ENCODE data around the gene TMEM240. TPM values are rescaled to one million over a fixed set of nuclear protein-coding genes. Genes with fewer than 3 reads are reported as not detected.
"Not testable (repeated sequence)": the region's sequence is repeated elsewhere in the genome, so short reads cannot be mapped to it uniquely, and the experiment has no call there.

TMEM240 gene
- total and polyA plus RNA-seq, 4 donors: 1.1 to 15.1 (median 7.0) TPM

DNA sequence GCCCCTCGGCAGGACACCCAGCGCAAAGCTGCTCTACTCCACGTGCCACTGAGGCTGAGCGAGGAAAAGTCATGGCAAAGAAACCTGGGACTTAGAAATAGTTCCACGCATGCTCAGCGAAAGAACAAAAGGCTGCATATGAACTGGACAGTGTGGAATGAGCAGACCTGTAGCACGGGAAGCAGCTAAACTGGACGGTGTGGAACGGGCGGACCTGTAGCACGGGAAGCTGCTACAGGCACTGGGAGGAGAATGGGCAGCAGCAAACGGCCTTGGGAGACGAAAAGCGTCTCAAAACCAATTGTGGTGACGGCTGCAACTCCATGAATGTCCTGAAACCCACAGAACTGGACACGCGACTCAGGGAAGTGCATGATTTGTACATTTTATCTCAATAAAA is 18.6 kb upstream of the TMEM240 start:
- peaks cover 0 to 1% of the 10 kb centered on the region in 2 donors for H3K36me3 ChIP-seq (ENCODE audit: control insufficient read depth in 1 of 2, insufficient read depth in 2 of 2, low read length in 1 of 2)
- no peaks in the 10 kb centered on the region for H3K27me3 ChIP-seq (ENCODE audit: control insufficient read depth in 1 of 2, insufficient read depth in 2 of 2, low read length in 1 of 2)
- DNase-seq (no peak), ATAC-seq (ENCODE audit: low FRiP score) (no peak)
- H3K9me3 ChIP-seq (ENCODE audit: control insufficient read depth, low read length): no peaks in the 10 kb centered on the region
- WGBS, 2 donors: 79 to 81% methylated on average over 17 of the region's 17 CpGs
- intact Hi-C loops (cut with DNase I): no loop called here
- no peak overlapping the region for H3K27ac ChIP-seq (ENCODE audit: low read depth in 1 of 2, low read length in 2 of 2)
- H3K4me1 ChIP-seq (ENCODE audit: control insufficient read depth in 1 of 2, insufficient read depth in 2 of 2, low read length in 2 of 2): no peaks in the 10 kb centered on the region
- H3K4me3 ChIP-seq (ENCODE audit: low read length in 2 of 2): no peak overlapping the region

DNA sequence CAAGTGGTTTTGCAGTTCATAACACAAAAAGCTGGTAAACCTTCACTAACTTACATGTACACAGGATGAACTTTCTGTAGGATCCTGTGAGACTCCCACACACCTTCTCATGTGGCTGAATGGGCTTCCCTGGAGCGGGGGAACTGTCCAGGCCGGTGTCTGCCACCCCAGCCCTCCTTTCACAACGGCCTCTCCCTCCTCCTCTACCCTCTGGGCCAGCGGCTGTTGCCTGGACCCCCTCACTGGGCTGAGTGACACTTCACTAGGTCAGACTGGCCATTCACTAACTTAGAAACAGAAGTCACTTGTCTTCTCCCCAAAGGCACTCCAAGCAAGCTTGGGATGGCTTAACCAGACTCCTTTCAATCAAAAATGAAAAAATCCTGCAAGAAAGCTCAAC is 18.2 kb upstream of the TMEM240 start:
- 58 to 62% methylated on average over 4 of the region's 4 CpGs for WGBS, 2 donors
- Histone ChIP-seq H3K9me3 (ENCODE audit: control insufficient read depth, low read length) (no peaks in the 10 kb centered on the region), H3K27me3 (ENCODE audit: control insufficient read depth in 1 of 2, insufficient read depth in 2 of 2, low read length in 1 of 2) (no peaks in the 10 kb centered on the region), H3K36me3 (ENCODE audit: control insufficient read depth in 1 of 2, insufficient read depth in 2 of 2, low read length in 1 of 2) (no peaks in the 10 kb centered on the region), H3K27ac (ENCODE audit: low read depth in 1 of 2, low read length in 2 of 2) (no peak overlapping the region), H3K4me3 (ENCODE audit: low read length in 2 of 2) (no peak overlapping the region), H3K4me1 (ENCODE audit: control insufficient read depth in 1 of 2, insufficient read depth in 2 of 2, low read length in 2 of 2) (no peaks in the 10 kb centered on the region)
- DNase-seq (no peak), ATAC-seq (ENCODE audit: low FRiP score) (no peak)
- intact Hi-C loops (cut with DNase I): no loop called here

DNA sequence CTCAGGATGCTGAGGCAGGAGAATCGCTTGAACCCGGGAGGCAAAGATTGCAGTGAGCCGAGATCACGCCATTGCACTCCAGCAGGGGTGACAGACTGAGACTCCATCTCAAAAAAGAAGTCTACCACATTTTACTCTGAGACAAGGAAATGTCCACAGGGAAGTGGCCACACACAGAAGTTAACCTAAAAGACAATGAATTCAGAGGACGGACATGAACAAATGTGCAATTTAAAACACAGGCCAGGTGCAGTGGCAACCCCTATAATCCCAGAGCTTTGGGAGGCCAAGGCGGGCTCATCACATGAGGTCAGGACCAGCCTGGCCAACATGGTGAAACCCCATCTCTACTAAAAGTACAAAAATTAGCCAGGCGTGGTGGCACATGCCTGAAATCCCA is 17.3 kb upstream of the TMEM240 start:
- H3K27me3 ChIP-seq (ENCODE audit: control insufficient read depth in 1 of 2, insufficient read depth in 2 of 2, low read length in 1 of 2); H3K36me3 ChIP-seq (ENCODE audit: control insufficient read depth in 1 of 2, insufficient read depth in 2 of 2, low read length in 1 of 2); H3K4me1 ChIP-seq (ENCODE audit: control insufficient read depth in 1 of 2, insufficient read depth in 2 of 2, low read length in 2 of 2); ATAC-seq (ENCODE audit: low FRiP score); H3K4me3 ChIP-seq (ENCODE audit: low read length in 2 of 2); intact Hi-C loops (cut with DNase I); H3K9me3 ChIP-seq (ENCODE audit: control insufficient read depth, low read length); H3K27ac ChIP-seq (ENCODE audit: low read depth in 1 of 2, low read length in 2 of 2); DNase-seq: not testable (repeated sequence)
- WGBS, 2 donors: 89 to 92% methylated on average over 7 of the region's 7 CpGs

DNA sequence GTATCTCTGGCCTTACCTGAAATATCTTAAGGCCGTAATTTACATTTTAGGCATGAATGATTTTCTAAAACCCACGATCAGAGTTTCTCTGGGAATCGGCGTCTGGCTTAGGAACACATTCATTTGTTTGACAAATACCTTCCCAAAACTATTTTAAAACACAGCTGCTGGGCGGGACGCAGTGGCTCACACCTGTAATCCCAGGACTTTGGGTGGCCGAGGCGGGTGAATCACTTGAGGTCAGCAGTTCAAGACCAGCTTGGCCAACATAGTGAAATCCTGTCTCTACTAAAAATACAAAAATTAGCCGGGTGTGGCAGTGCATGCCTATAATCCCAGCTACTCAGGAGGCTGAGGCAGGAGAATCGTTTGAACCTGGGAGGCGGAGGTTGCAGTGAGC is 16.5 kb upstream of the TMEM240 start:
- 90% methylated on average over 11 of the region's 11 CpGs for WGBS, 2 donors

DNA sequence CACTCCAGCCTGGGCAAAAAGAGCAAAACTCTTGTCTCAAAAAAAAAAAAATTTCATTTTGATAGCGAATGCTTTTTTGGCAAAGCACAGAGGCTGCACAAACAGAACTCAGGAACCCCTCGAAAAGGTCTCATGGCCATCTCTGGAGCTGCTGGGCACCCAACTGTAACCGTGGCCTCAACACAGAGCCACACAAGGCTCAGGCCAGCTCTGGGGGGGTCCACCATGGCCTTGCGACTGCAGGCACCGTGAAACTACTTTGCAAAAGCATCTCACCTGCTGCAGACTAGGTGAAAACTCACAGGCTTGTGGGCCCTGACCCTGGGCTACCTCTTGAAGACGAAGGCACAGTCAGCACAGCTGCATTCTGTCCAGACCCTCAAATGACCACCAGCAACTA is 16.1 kb upstream of the TMEM240 start:
- no peak for ATAC-seq (ENCODE audit: low FRiP score)
- H3K9me3 ChIP-seq (ENCODE audit: control insufficient read depth, low read length): no peaks in the 10 kb centered on the region
- no peak overlapping the region for H3K27ac ChIP-seq (ENCODE audit: low read depth in 1 of 2, low read length in 2 of 2)
- 68 to 80% methylated on average over 6 of the region's 6 CpGs for WGBS, 2 donors
- no peak for DNase-seq
- H3K36me3 ChIP-seq (ENCODE audit: control insufficient read depth in 1 of 2, insufficient read depth in 2 of 2, low read length in 1 of 2): no peaks in the 10 kb centered on the region
- H3K4me3 ChIP-seq (ENCODE audit: low read length in 2 of 2): no peak overlapping the region
- intact Hi-C loops (cut with DNase I): no loop called here
- H3K4me1 ChIP-seq (ENCODE audit: control insufficient read depth in 1 of 2, insufficient read depth in 2 of 2, low read length in 2 of 2): no peaks in the 10 kb centered on the region
- no peaks in the 10 kb centered on the region for H3K27me3 ChIP-seq (ENCODE audit: control insufficient read depth in 1 of 2, insufficient read depth in 2 of 2, low read length in 1 of 2)

More for the DNA sequence above, 16.5 kb upstream of the TMEM240 start:
- ATAC-seq (ENCODE audit: low FRiP score); H3K9me3 ChIP-seq (ENCODE audit: control insufficient read depth, low read length); H3K36me3 ChIP-seq (ENCODE audit: control insufficient read depth in 1 of 2, insufficient read depth in 2 of 2, low read length in 1 of 2); H3K4me1 ChIP-seq (ENCODE audit: control insufficient read depth in 1 of 2, insufficient read depth in 2 of 2, low read length in 2 of 2); DNase-seq; H3K27ac ChIP-seq (ENCODE audit: low read depth in 1 of 2, low read length in 2 of 2); H3K4me3 ChIP-seq (ENCODE audit: low read length in 2 of 2); H3K27me3 ChIP-seq (ENCODE audit: control insufficient read depth in 1 of 2, insufficient read depth in 2 of 2, low read length in 1 of 2); intact Hi-C loops (cut with DNase I): not testable (repeated sequence)

DNA sequence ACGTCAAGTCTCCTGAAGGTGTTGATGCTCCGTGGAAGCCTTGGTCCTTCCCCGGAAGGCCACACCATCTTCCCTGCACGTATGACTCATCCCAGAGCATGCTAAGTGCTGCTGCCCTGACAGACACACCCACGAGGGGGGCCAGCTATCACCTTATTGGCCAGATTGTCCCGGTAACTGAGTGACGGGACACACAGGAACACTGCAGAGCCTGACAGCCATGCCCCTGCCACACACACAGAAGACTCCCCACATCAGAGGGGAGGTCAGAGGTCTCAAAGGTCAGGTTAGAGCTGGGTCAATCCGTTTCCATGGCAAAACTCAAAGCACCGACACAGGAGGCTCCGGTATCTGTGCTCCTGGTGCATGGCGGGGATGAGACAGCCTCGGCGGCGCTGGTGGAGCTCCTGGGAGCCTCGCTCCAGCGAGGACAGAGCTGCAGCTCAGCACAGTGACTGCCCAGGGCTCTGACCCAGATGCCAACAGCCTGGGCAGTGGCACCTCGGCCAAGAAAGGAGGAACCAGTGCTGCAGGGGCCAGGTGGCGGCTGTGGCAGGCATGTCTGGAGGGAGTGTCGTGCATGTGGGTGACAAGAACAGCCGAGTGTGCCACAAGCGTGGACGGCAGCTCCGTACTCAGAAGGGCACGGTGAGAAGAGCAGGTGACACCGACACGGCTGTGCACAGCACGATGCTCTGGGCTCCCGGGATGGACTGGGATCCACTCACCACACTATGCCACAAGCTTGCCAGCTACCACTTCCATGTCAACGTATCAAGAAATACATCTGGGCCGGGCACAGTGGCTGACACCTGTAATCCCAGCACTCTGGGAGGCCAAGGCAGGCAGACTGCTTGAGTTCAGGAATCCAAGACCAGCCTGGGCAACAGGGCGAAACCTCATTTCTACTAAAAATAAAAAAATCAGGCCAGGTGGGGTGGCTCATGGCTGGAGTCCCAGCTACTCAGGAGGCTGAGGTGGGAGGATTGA is 14.8 kb upstream of the TMEM240 start:
- Histone ChIP-seq H3K36me3 (ENCODE audit: control insufficient read depth in 1 of 2, insufficient read depth in 2 of 2, low read length in 1 of 2) (no peaks in the 10 kb centered on the region), H3K9me3 (ENCODE audit: control insufficient read depth, low read length) (no peaks in the 10 kb centered on the region), H3K27ac (ENCODE audit: low read depth in 1 of 2, low read length in 2 of 2) (no peak overlapping the region), H3K4me1 (ENCODE audit: control insufficient read depth in 1 of 2, insufficient read depth in 2 of 2, low read length in 2 of 2) (no peaks in the 10 kb centered on the region), H3K4me3 (ENCODE audit: low read length in 2 of 2) (no peak overlapping the region), H3K27me3 (ENCODE audit: control insufficient read depth in 1 of 2, insufficient read depth in 2 of 2, low read length in 1 of 2) (no peaks in the 10 kb centered on the region)
- intact Hi-C loops (cut with DNase I): no loop called here
- DNase-seq (no peak), ATAC-seq (ENCODE audit: low FRiP score) (peak; percentile 9)
- WGBS, 2 donors: 64 to 65% methylated on average over 31 of the region's 31 CpGs

DNA sequence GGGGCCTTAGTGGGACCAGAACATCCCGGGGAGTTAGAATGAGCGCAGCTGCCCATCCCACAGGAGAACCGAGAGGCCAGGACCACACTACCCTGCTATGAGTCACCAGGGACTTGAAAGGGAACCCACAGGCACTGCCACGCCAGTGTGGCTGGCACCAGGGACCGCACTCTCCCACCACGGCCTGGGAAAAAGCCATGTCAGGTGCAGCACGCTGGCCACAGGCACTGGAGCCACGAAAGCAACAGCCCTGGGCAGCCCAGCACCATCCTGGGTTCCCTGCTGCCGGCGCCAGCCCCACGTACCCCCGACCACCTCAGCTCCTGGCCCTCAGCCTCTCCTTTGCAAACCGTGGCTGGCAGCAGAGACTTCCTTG is 14.1 kb upstream of the TMEM240 start:
- H3K27me3 ChIP-seq (ENCODE audit: control insufficient read depth in 1 of 2, insufficient read depth in 2 of 2, low read length in 1 of 2): no peaks in the 10 kb centered on the region
- no peak for DNase-seq
- intact Hi-C loops (cut with DNase I): no loop called here
- H3K4me1 ChIP-seq (ENCODE audit: control insufficient read depth in 1 of 2, insufficient read depth in 2 of 2, low read length in 2 of 2): no peaks in the 10 kb centered on the region
- no peaks in the 10 kb centered on the region for H3K9me3 ChIP-seq (ENCODE audit: control insufficient read depth, low read length)
- no peak overlapping the region for H3K27ac ChIP-seq (ENCODE audit: low read depth in 1 of 2, low read length in 2 of 2)
- H3K4me3 ChIP-seq (ENCODE audit: low read length in 2 of 2): no peak overlapping the region
- 73 to 77% methylated on average over 13 of the region's 13 CpGs for WGBS, 2 donors
- no peaks in the 10 kb centered on the region for H3K36me3 ChIP-seq (ENCODE audit: control insufficient read depth in 1 of 2, insufficient read depth in 2 of 2, low read length in 1 of 2)
- no peak for ATAC-seq (ENCODE audit: low FRiP score)

DNA sequence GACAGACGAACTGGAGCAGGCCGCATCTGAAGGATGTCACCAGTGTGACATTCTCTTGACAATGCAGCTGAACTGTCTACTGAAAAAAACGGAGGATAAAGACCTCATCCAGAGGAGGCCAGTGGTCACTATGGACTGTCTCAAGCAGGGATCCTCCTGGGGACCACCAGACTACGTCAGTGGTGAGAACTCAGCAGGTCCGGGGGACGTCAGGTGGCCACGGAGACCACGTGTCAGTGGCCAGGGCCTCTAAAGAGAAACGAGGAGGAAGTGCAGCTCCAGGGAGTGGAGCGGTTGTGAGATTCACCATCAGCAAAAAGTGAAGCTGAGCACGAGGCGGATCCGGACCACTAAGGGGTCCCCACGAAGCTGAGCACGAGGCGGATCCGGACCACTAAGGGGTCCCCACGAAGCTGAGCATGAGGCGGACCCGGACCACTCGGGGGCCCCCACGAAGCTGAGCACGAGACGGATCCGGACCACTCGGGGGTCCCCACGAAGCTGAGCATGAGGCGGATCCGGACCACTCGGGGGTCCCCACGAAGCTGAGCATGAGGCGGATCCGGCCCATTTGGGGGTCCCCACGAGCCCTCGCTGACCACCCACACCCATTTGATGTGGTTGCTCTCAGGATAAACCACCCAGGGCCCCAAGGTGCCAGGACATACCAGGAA is 13.5 kb upstream of the TMEM240 start:
- ATAC-seq (ENCODE audit: low FRiP score) (no peak), DNase-seq (no peak)
- Histone ChIP-seq H3K4me1 (ENCODE audit: control insufficient read depth in 1 of 2, insufficient read depth in 2 of 2, low read length in 2 of 2) (no peaks in the 10 kb centered on the region), H3K9me3 (ENCODE audit: control insufficient read depth, low read length) (no peaks in the 10 kb centered on the region), H3K27ac (ENCODE audit: low read depth in 1 of 2, low read length in 2 of 2) (no peak overlapping the region), H3K4me3 (ENCODE audit: low read length in 2 of 2) (no peak overlapping the region), H3K27me3 (ENCODE audit: control insufficient read depth in 1 of 2, insufficient read depth in 2 of 2, low read length in 1 of 2) (no peaks in the 10 kb centered on the region), H3K36me3 (ENCODE audit: control insufficient read depth in 1 of 2, insufficient read depth in 2 of 2, low read length in 1 of 2) (no peaks in the 10 kb centered on the region)
- 88 to 89% methylated on average over 35 of the region's 35 CpGs for WGBS, 2 donors
- intact Hi-C loops (cut with DNase I): no loop called here

DNA sequence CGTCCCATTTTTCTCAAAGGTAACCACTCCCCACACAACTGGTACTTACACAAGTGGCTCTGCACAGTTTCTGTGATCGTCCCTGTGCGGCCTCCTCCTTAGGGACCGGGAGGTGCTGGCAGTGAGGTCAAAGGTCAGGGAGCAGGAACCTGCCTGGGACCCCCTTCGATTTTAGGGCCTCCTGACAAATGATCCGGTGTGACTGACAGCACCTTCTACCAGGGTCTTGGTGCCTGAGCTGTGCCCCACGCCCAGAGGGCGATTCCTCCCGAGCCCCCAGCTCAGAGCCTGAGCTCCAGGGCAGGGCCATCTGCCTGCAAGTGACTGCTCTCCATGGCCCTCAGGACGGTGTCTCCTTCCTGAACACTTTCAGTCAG is 11.8 kb upstream of the TMEM240 start:
- no peak overlapping the region for H3K27ac ChIP-seq (ENCODE audit: low read depth in 1 of 2, low read length in 2 of 2)
- no peaks in the 10 kb centered on the region for H3K36me3 ChIP-seq (ENCODE audit: control insufficient read depth in 1 of 2, insufficient read depth in 2 of 2, low read length in 1 of 2)
- H3K4me3 ChIP-seq (ENCODE audit: low read length in 2 of 2): no peak overlapping the region
- no peaks in the 10 kb centered on the region for H3K27me3 ChIP-seq (ENCODE audit: control insufficient read depth in 1 of 2, insufficient read depth in 2 of 2, low read length in 1 of 2)
- intact Hi-C loops (cut with DNase I): no loop called here
- 80 to 81% methylated on average over 10 of the region's 10 CpGs for WGBS, 2 donors
- no peaks in the 10 kb centered on the region for H3K4me1 ChIP-seq (ENCODE audit: control insufficient read depth in 1 of 2, insufficient read depth in 2 of 2, low read length in 2 of 2)
- H3K9me3 ChIP-seq (ENCODE audit: control insufficient read depth, low read length): no peaks in the 10 kb centered on the region
- DNase-seq (no peak), ATAC-seq (ENCODE audit: low FRiP score) (no peak)
